ENCODE data around the gene CCDC197.

- TF ChIP-seq POLR2AphosphoS5 (IDR thresholded peaks at IDR 0.05), result no peak
- TF ChIP-seq CTCF (IDR thresholded peaks at IDR 0.05), result no peak
- TF ChIP-seq POLR2A (IDR thresholded peaks at IDR 0.05), result no peak
- no peak for TF ChIP-seq EP300 (IDR thresholded peaks at IDR 0.05)
Measured at GRCh38 chr14:93993382-93993781, 3.7 kb upstream of the CCDC197 start.

Measured in sigmoid colon (tissue), 4 donors.